ENCODE measurements around the gene PJA2. TPM values are rescaled to one million over a fixed set of nuclear protein-coding genes. Genes with fewer than 3 reads are reported as not detected.

Gene PJA2
- total RNA-seq, 5 donors from 2014 or later (not counting 1 experiment from before 2014, with no cell fraction given): 61.7 to 68.4 (median 63.6) TPM

DNA sequence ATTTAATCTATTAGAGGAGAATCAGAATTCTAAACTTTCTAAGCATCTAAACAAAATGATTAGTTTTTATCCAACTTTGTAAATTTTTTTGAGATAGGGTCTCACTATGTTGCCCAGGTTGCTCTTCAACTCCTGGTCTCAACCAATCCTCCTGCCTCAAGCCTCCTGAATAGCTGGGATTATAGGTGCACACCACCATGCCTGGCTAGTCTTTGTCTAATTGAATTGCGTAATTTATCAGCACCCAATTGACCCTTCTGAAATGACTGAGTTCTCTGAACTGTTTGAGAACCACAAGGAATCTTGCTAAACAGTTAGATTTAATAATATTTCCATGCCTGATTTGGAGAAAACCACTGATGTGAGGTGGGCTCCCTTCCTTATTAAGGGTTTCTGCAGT lies 75.7 kb downstream of the PJA2 start:
- peaks cover 0 to 37% of the 10 kb centered on the region in 2 donors for H3K36me3 ChIP-seq (ENCODE audit: control insufficient read depth in 2 of 2, extremely low read depth in 1 of 2, insufficient read depth in 1 of 2, low read length in 1 of 2)
- Mint-ChIP-seq H3K36me3 (peaks cover 28% of the 10 kb centered on the region), H3K27me3 (no peaks in the 10 kb centered on the region), H3K9me3 (no peaks in the 10 kb centered on the region), H3K4me3 (no peak overlapping the region), H3K27ac (no peak overlapping the region), H3K4me1 (no peaks in the 10 kb centered on the region)
- H3K9me3 ChIP-seq: no peaks in the 10 kb centered on the region
- H3K4me1 ChIP-seq (ENCODE audit: control insufficient read depth in 1 of 2, extremely low read depth in 1 of 2, insufficient read depth in 2 of 2, low read length in 2 of 2): no peaks in the 10 kb centered on the region
- ChIA-PET CTCF (no interaction called here), POLR2A (interaction anchor here in 1 of 2 donors (0.6 kb wide), 1 partner anchor 66 kb away, joined by 4 read pairs; no protein-coding TSS in a partner anchor)
- no peak for DNase-seq
- H3K27ac ChIP-seq (ENCODE audit: low read length): no peak overlapping the region
- H3K4me3 ChIP-seq (ENCODE audit: control insufficient read depth in 1 of 2, extremely low read depth in 1 of 2, low read length in 1 of 2): no peak overlapping the region
- no peaks in the 10 kb centered on the region for H3K27me3 ChIP-seq (replicated peaks in 1 of 2; ENCODE audit: control insufficient read depth in 2 of 2, extremely low read depth in 1 of 2, insufficient read depth in 2 of 2, low read length in 1 of 2)
- WGBS (ENCODE audit: insufficient coverage): 100% methylated on average over 1 of the region's 1 CpG
- ATAC-seq (replicated peaks in 1 of 4): no peak

GRCh38 chr5:109329333-109330237 lies 80.2 kb downstream of the PJA2 start:
- H3K36me3 ChIP-seq (ENCODE audit: control insufficient read depth in 2 of 2, extremely low read depth in 1 of 2, insufficient read depth in 1 of 2, low read length in 1 of 2): peaks cover 0 to 17% of the 10 kb centered on the region in 2 donors
- ATAC-seq (replicated peaks in 1 of 4) (no peak), DNase-seq (no peak)
- 80% methylated on average over 1 of the region's 4 CpGs for WGBS (ENCODE audit: insufficient coverage)
- no peak overlapping the region for H3K4me3 ChIP-seq (ENCODE audit: control insufficient read depth in 1 of 2, extremely low read depth in 1 of 2, low read length in 1 of 2)
- Mint-ChIP-seq H3K36me3 (peaks cover 23% of the 10 kb centered on the region), H3K27me3 (no peaks in the 10 kb centered on the region), H3K4me3 (no peak overlapping the region), H3K9me3 (no peaks in the 10 kb centered on the region), H3K4me1 (no peaks in the 10 kb centered on the region), H3K27ac (no peak overlapping the region)
- ChIA-PET CTCF (no interaction called here), POLR2A (no interaction called here)
- no peaks in the 10 kb centered on the region for H3K27me3 ChIP-seq (replicated peaks in 1 of 2; ENCODE audit: control insufficient read depth in 2 of 2, extremely low read depth in 1 of 2, insufficient read depth in 2 of 2, low read length in 1 of 2)
- H3K4me1 ChIP-seq (ENCODE audit: control insufficient read depth in 1 of 2, extremely low read depth in 1 of 2, insufficient read depth in 2 of 2, low read length in 2 of 2): no peaks in the 10 kb centered on the region
- no peaks in the 10 kb centered on the region for H3K9me3 ChIP-seq
- no peak overlapping the region for H3K27ac ChIP-seq (ENCODE audit: low read length)

DNA sequence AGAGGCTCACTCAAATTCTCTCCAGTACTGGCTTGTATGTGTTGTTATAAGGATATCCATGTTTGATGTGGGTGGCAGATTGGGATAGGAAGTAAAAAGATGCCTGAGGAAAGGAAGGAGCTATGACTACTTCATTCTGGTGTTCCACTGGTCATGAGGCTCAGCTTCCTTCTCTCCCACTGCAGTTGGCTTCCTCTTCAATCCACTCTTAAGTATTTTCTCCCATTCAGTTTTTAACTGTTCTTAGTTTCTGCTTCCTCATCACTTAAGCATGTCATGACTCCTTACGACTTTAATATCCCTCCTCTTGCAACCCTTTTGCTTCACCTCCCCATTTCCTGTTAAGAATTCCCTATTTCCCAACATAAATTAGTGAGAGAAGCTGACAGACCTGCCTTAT lies 81.1 kb downstream of the PJA2 start:
- Histone ChIP-seq H3K9me3 (no peaks in the 10 kb centered on the region), H3K27ac (ENCODE audit: low read length) (no peak overlapping the region), H3K36me3 (ENCODE audit: control insufficient read depth in 2 of 2, extremely low read depth in 1 of 2, insufficient read depth in 1 of 2, low read length in 1 of 2) (peaks cover 0 to 12% of the 10 kb centered on the region in 2 donors), H3K4me1 (ENCODE audit: control insufficient read depth in 1 of 2, extremely low read depth in 1 of 2, insufficient read depth in 2 of 2, low read length in 2 of 2) (no peaks in the 10 kb centered on the region), H3K27me3 (replicated peaks in 1 of 2; ENCODE audit: control insufficient read depth in 2 of 2, extremely low read depth in 1 of 2, insufficient read depth in 2 of 2, low read length in 1 of 2) (no peaks in the 10 kb centered on the region), H3K4me3 (ENCODE audit: control insufficient read depth in 1 of 2, extremely low read depth in 1 of 2, low read length in 1 of 2) (no peak overlapping the region)
- Mint-ChIP-seq H3K27me3 (no peaks in the 10 kb centered on the region), H3K27ac (peak overlapping the region in 1 of 2 donors; percentile 23), H3K36me3 (peaks cover 21% of the 10 kb centered on the region), H3K4me3 (no peak overlapping the region), H3K9me3 (no peaks in the 10 kb centered on the region), H3K4me1 (no peaks in the 10 kb centered on the region)
- ATAC-seq (replicated peaks in 1 of 4) (no peak), DNase-seq (no peak)
- CTCF ChIA-PET: interaction anchor here in 1 of 2 donors (0.6 kb wide), 1 partner anchor 15 kb away, joined by 13 read pairs; no protein-coding TSS in a partner anchor
- POLR2A ChIA-PET: no interaction called here
- WGBS (ENCODE audit: insufficient coverage): no CpG with 5 or more reads among the region's 1 CpG

GRCh38 chr5:109327570-109327969 lies 82.2 kb downstream of the PJA2 start:
- peaks cover 19% of the 10 kb centered on the region for H3K36me3 Mint-ChIP-seq
- no peak overlapping the region for H3K27ac Mint-ChIP-seq
- Histone ChIP-seq H3K36me3 (ENCODE audit: control insufficient read depth in 2 of 2, extremely low read depth in 1 of 2, insufficient read depth in 1 of 2, low read length in 1 of 2) (peaks cover 0 to 10% of the 10 kb centered on the region in 2 donors), H3K27me3 (replicated peaks in 1 of 2; ENCODE audit: control insufficient read depth in 2 of 2, extremely low read depth in 1 of 2, insufficient read depth in 2 of 2, low read length in 1 of 2) (no peaks in the 10 kb centered on the region), H3K4me1 (ENCODE audit: control insufficient read depth in 1 of 2, extremely low read depth in 1 of 2, insufficient read depth in 2 of 2, low read length in 2 of 2) (no peaks in the 10 kb centered on the region), H3K4me3 (ENCODE audit: control insufficient read depth in 1 of 2, extremely low read depth in 1 of 2, low read length in 1 of 2) (no peak overlapping the region), H3K9me3 (no peaks in the 10 kb centered on the region), H3K27ac (ENCODE audit: low read length) (no peak overlapping the region)
- ChIA-PET CTCF (no interaction called here), POLR2A (no interaction called here)
- DNase-seq (no peak), ATAC-seq (replicated peaks in 1 of 4) (no peak)
- H3K9me3 Mint-ChIP-seq: no peaks in the 10 kb centered on the region
- H3K27me3 Mint-ChIP-seq: no peaks in the 10 kb centered on the region
- no peaks in the 10 kb centered on the region for H3K4me1 Mint-ChIP-seq
- WGBS (ENCODE audit: insufficient coverage): no CpG with 5 or more reads among the region's 3 CpGs
- H3K4me3 Mint-ChIP-seq: no peak overlapping the region

DNA sequence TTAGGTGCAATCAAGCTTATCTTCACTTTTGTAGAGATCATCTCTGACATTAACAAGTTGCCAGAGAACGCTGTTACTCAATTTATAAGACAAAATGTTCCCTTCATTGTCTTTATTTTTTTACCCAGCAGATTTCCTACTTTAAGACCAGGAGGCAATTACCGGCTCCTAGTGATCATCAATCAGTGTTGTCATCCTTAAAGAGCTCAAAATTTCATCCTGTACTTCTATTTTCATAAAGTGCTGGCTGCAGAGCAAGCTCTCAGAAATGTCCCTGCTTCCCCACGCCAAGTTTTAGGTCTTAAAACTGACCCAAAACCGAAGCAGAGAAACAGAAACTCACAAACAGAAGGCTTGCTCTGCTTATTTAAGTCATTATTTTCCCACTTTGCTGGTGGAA lies 82.9 kb downstream of the PJA2 start:
- Histone ChIP-seq H3K4me3 (ENCODE audit: control insufficient read depth in 1 of 2, extremely low read depth in 1 of 2, low read length in 1 of 2) (no peak overlapping the region), H3K4me1 (ENCODE audit: control insufficient read depth in 1 of 2, extremely low read depth in 1 of 2, insufficient read depth in 2 of 2, low read length in 2 of 2) (no peaks in the 10 kb centered on the region), H3K27ac (ENCODE audit: low read length) (no peak overlapping the region), H3K9me3 (no peaks in the 10 kb centered on the region), H3K27me3 (replicated peaks in 1 of 2; ENCODE audit: control insufficient read depth in 2 of 2, extremely low read depth in 1 of 2, insufficient read depth in 2 of 2, low read length in 1 of 2) (no peaks in the 10 kb centered on the region), H3K36me3 (ENCODE audit: control insufficient read depth in 2 of 2, extremely low read depth in 1 of 2, insufficient read depth in 1 of 2, low read length in 1 of 2) (peaks cover 0 to 10% of the 10 kb centered on the region in 2 donors)
- Mint-ChIP-seq H3K36me3 (peaks cover 19% of the 10 kb centered on the region), H3K4me3 (no peak overlapping the region), H3K27ac (no peak overlapping the region), H3K27me3 (no peaks in the 10 kb centered on the region), H3K9me3 (no peaks in the 10 kb centered on the region), H3K4me1 (no peaks in the 10 kb centered on the region)
- no peak for ATAC-seq (replicated peaks in 1 of 4)
- POLR2A ChIA-PET: no interaction called here
- CTCF ChIA-PET: no interaction called here
- 80% methylated on average over 2 of the region's 4 CpGs for WGBS (ENCODE audit: insufficient coverage)
- DNase-seq: no peak

DNA sequence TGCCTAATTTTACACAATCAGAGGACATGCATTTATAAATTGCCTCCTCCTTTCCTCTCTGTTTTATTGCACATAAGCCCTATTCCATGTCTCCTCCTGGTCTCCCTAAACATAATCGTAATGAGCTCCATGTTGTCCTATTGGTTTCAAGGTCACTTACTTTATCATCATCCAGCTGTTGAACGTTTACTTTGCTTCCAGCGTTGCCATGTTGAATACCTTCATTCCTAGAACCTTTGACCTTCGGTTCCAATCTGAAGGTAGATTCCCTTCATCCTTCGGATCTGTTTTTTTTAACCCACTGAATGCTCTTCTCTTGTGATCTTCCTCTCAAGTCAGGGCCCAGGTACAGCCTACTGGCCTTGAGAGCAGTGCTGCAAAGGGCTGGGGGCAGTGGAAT lies 84.3 kb downstream of the PJA2 start:
- Mint-ChIP-seq H3K36me3 (peaks cover 24% of the 10 kb centered on the region), H3K9me3 (no peaks in the 10 kb centered on the region), H3K4me3 (no peak overlapping the region), H3K4me1 (no peaks in the 10 kb centered on the region), H3K27me3 (no peaks in the 10 kb centered on the region), H3K27ac (no peak overlapping the region)
- ATAC-seq (replicated peaks in 1 of 4) (no peak), DNase-seq (no peak)
- Histone ChIP-seq H3K27ac (ENCODE audit: low read length) (no peak overlapping the region), H3K27me3 (replicated peaks in 1 of 2; ENCODE audit: control insufficient read depth in 2 of 2, extremely low read depth in 1 of 2, insufficient read depth in 2 of 2, low read length in 1 of 2) (no peaks in the 10 kb centered on the region), H3K4me3 (ENCODE audit: control insufficient read depth in 1 of 2, extremely low read depth in 1 of 2, low read length in 1 of 2) (no peak overlapping the region), H3K4me1 (ENCODE audit: control insufficient read depth in 1 of 2, extremely low read depth in 1 of 2, insufficient read depth in 2 of 2, low read length in 2 of 2) (no peaks in the 10 kb centered on the region), H3K36me3 (ENCODE audit: control insufficient read depth in 2 of 2, extremely low read depth in 1 of 2, insufficient read depth in 1 of 2, low read length in 1 of 2) (peaks cover 0 to 10% of the 10 kb centered on the region in 2 donors), H3K9me3 (no peaks in the 10 kb centered on the region)
- POLR2A ChIA-PET: no interaction called here
- 93% methylated on average over 4 of the region's 5 CpGs for WGBS (ENCODE audit: insufficient coverage)
- CTCF ChIA-PET: no interaction called here
